GM19193 (cell line): ENCODE measurements around the gene GFOD1.

Experiments
- POLR2A ChIP-seq: IDR thresholded peaks from 4 replicates; pipeline ENCODE4 v1.6.1; 2011; ENCODE audit not compliant: insufficient read depth, insufficient read length; ENCODE audit errors: extremely low read depth

GFOD1 gene

DNA sequence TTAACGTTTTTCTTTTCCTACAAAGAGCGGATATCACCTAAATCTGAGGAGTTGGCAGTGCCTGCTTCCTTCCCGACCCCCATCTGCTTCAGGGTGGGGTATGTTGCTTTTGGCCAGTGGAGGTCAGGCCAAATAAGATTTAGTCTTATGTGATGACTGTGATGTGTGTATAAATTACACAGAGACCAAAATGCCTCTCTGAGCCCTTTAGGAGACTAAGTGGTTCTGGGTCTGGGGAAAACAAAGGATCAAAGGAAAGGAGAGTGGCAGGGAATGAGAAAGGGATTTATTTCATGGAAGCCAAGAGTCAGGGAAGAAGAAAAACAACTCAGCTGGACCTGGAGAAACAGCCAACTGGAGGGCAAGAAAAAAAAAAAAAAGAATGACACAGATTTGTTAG is 120.0 kb downstream of the GFOD1 start:
- TF ChIP-seq POLR2A = no peak

DNA sequence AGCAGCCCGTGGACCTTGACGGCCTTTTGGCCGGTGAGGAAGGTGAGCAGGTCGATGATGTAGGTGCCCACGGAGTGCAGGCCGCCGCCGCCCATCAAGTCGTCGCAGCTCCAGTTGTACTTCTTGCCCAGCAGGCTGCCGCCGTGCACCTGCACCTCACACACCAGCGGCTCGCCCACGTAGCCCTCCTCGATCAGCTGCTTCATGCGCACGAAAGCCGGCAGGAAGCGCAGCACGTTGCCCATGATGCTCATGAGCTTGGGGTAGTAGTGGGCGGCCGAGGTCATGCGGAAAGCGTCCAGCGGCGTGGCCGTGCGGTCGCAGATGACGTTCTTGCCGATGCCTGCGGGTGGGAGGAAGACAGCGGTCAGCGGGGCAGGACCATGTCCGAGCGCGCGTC is 122.1 kb downstream of the GFOD1 start:
- TF ChIP-seq POLR2A = no peak

DNA sequence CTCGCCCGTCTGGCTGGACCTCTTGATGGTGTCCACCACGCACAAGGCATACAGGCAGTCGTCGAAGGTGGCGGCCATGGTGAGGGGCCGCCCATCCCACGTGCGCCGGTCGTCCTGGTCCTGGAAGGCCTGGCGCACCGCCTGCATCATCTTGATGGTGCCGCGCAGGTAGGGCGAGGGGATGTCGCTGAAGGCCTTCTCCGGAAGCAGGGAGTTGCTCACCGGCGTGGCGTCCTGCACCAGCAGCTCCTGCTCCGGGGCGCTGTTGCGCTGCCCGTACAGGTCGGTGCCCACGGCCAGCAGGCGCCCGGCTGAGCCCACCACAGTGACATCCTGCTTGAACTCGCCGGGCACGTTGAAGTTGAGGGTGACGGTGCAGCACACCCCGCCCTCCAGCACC is 122.6 kb downstream of the GFOD1 start:
- TF ChIP-seq POLR2A = no peak

DNA sequence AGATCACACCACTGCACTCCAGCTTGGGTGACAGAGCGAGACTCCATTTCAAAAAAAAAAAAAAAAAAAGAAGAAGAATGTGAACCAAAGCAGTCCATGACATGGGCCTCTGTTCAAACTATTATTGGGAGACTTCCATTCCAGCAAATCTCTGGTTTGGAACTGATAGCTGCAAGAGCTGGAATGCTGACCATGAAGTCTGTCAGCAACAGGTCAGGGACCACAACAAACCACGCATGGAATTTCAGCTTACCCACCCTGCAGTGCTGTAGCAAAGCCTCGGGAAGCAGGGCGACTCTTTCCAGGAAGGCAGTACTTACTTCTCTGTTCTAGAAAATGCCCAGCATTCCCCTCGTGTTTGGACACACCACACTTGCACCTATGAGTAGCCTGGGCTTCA is 125.0 kb downstream of the GFOD1 start:
- no peak for TF ChIP-seq POLR2A

DNA sequence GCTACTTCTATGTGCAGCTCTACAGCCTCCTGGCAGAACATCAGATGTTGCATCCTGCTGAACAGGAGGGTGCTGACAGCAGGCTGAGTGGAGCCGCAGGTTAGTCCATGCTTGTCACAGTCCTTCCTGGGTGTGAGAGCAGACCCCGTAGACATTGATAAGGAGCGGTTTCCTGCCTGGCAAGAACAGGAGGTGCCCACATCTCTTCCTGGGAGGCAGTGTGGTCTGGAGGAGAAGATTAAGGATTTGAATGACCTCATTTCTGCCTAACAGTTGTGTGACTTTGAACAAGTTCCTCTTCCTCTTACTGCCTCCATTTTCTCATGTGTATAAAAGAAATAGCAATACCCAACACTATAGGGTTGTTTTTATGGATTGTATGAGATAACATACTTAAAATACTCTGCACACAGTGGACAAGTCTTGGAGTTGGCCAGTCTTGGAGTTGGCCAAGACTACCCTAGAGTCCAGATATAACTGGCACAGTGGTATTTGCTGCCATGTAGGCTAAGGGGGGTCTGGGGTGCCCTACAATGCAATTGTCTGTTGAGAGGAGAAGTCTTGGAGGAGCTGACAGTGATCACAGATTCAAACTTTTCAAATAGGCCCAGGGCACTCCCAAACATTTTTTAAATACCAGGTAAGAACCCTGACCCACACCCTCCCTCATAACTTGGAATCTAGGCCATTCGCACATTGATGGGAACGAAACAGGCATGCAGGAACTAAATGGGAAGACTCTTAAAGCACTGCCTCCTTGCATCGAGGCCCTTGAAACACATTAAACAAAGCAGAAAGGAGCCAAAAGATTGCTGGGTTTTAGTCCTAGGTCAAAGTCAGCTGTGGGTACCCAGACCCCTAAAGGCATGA is 126.5 kb downstream of the GFOD1 start:
- TF ChIP-seq POLR2A = no peak

DNA sequence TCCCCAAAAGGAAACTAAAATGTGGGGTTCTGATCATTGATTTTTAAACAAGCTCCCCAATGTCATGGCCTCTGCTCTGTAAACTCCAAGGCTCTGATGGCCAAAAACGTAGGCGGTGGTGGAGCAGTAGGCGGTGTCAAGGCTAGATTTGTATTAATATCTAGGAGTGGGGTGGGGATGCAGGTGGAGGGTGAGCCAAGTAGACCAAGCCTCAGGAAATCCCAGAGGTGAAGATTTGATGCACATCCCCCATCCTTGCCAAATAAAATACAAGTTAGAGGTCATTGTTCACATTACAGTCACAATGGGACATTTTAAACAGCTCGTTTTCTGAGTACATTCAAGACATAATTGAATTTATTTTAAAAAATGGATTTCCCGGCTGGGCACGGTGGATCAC is 128.1 kb downstream of the GFOD1 start:
- TF ChIP-seq POLR2A = no peak

DNA sequence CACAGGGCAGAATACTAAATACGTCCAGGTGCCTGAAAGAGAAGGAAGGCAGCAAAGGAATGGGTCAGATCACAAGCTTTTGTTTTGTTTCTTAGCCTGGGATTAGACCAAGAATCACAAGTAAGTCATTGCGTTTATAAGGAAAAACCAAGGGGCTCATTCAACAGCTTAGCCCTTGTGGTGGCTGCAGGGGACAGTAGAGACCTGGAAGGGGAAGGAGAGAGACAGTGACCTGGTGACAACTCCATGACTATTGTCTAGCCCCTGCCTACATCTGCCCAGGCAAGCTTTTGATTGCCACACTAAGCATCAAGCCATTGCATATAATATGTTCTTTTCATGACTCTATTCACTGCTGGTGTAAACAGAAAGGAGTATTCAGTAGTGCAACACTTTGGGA is 128.9 kb downstream of the GFOD1 start:
- TF ChIP-seq POLR2A = no peak

GRCh38 chr6:13357551-13358075 is 129.8 kb downstream of the GFOD1 start:
- no peak for TF ChIP-seq POLR2A

GRCh38 chr6:13355999-13356785 is 131.2 kb downstream of the GFOD1 start:
- no peak for TF ChIP-seq POLR2A

DNA sequence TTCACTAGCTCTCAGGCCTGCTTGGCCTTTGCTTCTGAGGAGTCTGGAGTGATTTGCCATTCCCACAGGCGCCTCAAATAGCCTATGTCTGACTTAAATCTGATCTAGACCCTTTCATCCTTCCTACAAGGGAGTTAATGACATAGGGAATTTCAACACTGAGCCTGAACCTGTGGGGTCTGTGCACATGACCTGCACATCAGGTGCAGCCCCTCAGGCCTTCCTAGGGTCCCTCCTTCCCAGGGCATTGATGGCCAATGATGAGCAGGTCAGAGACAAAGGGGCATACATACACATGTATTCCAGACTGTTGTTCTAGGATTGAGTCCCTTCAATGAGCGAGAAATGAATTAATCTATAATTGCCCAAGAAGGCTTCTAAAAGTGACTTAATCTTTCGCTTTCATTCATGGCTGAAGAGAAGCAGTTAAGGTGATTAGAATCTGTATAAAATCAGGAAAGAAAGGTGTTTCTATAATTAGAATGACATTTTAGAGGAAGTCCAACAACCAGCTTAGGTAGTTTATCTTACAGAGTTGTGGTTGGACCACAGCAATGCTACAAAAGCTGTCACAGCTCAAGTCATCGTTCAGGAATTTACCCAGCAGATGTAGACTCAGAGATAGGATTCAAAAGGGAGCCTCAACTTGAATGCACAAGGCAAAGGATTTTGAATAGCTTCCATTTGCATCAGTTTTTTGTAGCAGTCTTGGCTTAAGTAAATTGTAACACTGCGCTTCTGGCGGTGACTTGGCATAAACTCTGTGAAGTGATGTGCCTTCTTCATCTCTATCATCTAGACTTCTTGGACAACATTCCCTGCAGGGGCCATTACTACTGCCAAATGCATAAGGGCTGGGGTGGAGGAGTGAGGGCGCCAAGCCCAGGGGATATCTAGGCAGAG is 132.1 kb downstream of the GFOD1 start:
- no peak for TF ChIP-seq POLR2A

- TF ChIP-seq POLR2A = no peak
Measured at GRCh38 chr6:13354331-13355042, 132.9 kb downstream of the GFOD1 start.

DNA sequence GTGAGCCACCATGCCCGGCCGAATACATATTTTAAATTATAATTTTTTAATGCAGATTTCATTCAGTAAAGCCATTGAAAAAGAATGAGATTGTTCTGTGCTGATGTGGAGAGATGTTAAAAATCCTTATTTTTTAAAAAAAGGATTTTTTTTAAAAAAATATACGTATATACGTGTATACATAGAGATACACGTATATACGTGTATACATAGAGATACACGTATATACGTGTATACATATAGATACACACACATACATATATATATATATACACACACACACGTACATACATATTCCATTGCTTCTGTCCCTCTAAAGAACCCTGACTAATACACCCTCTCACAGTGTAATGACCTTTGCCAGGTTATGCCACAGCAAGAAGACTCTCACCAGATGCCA is 135.2 kb downstream of the GFOD1 start:
- no peak for TF ChIP-seq POLR2A

DNA sequence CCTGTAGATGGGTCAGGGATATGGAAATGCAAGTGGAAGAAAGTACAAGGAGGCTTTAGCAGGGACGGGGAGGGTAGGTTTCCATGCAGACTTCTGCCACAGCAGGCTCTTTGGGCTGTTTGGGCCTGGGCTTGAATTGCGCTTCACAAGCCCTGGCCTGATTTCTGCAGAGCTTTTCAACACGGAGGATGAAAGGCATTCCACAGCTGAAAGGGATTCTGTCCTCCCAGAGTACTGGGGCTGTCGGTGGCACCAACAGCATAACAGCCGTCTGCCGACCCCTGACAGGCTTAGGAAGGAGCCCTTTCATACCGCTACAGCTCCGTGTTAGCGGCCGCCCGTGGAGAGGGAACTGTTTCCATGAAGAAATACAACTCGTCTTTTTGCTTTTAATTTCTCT is 136.1 kb downstream of the GFOD1 start:
- TF ChIP-seq POLR2A = no peak
